ENCODE results near the gene CFAP410.

GRCh38 chr21:44365251-44365966 lies 26.2 kb upstream of the CFAP410 start:
- TF ChIP-seq, protein P1, sequence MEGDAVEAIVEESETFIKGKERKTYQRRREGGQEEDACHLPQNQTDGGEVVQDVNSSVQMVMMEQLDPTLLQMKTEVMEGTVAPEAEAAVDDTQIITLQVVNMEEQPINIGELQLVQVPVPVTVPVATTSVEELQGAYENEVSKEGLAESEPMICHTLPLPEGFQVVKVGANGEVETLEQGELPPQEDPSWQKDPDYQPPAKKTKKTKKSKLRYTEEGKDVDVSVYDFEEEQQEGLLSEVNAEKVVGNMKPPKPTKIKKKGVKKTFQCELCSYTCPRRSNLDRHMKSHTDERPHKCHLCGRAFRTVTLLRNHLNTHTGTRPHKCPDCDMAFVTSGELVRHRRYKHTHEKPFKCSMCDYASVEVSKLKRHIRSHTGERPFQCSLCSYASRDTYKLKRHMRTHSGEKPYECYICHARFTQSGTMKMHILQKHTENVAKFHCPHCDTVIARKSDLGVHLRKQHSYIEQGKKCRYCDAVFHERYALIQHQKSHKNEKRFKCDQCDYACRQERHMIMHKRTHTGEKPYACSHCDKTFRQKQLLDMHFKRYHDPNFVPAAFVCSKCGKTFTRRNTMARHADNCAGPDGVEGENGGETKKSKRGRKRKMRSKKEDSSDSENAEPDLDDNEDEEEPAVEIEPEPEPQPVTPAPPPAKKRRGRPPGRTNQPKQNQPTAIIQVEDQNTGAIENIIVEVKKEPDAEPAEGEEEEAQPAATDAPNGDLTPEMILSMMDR (IDR thresholded peaks at IDR 0.05), result no peak
- TF ChIP-seq EZH2 (IDR thresholded peaks at IDR 0.05; ENCODE audit: borderline replicate concordance, insufficient read depth, low read depth, low read length, poor library complexity, severe bottlenecking), result no peak

All from B cell (primary cell).